Measurements from ENCODE around the gene CREBBP. TPM values are rescaled to one million over a fixed set of nuclear protein-coding genes. Genes with fewer than 3 reads are reported as not detected.

Gene CREBBP
- total RNA-seq, 2 experiments from 2014 or later: 145 to 152 TPM

DNA sequence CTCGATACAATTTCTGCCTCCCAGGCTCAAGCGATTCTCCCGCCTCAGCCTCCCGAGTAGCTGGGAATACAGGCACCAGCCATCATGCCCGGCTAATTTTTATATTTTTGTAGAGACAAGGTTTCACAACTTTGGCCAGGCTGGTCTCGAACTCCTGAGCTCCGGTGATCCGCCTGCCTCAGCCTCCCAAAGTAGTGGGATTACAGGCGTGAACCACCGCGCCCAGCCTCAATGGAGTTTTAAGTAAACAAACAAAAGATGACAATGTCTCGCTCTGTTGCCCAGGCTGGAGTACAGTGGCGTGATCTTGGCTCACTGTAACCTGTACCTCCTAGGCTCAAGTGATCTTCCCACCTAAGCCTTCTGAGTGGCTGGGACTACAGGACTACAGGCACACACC is 110.6 kb downstream of the CREBBP start:
- no peak for ATAC-seq (ENCODE audit: poor library complexity)
- H3K36me3 Mint-ChIP-seq (ENCODE audit: low read depth): peaks cover 94% of the 10 kb centered on the region
- no peak for DNase-seq
- no peak overlapping the region for H3K27ac Mint-ChIP-seq
- intact Hi-C loops (cut with DNase I, micrococcal nuclease): no loop called here
- Histone ChIP-seq H3K9me3 (ENCODE audit: control insufficient read depth in 1 of 2, insufficient read depth in 1 of 2, low read length in 2 of 2) (no peaks in the 10 kb centered on the region), H3K4me3 (ENCODE audit: low read length) (no peak overlapping the region), H3K27me3 (ENCODE audit: control insufficient read depth in 1 of 2, insufficient read depth in 2 of 2, low read length in 2 of 2) (no peaks in the 10 kb centered on the region), H3K4me1 (ENCODE audit: insufficient read depth, low read length) (no peaks in the 10 kb centered on the region), H3K27ac (ENCODE audit: low read depth in 1 of 2, low read length in 2 of 2) (no peak overlapping the region), H3K36me3 (ENCODE audit: insufficient read depth, low read length) (peaks cover 93% of the 10 kb centered on the region)
- no peaks in the 10 kb centered on the region for H3K4me1 Mint-ChIP-seq (ENCODE audit: low read depth)
- H3K27me3 Mint-ChIP-seq: no peaks in the 10 kb centered on the region
- CTCF ChIA-PET: no interaction called here
- POLR2A ChIA-PET: no interaction called here
- TF ChIP-seq, protein P1, sequence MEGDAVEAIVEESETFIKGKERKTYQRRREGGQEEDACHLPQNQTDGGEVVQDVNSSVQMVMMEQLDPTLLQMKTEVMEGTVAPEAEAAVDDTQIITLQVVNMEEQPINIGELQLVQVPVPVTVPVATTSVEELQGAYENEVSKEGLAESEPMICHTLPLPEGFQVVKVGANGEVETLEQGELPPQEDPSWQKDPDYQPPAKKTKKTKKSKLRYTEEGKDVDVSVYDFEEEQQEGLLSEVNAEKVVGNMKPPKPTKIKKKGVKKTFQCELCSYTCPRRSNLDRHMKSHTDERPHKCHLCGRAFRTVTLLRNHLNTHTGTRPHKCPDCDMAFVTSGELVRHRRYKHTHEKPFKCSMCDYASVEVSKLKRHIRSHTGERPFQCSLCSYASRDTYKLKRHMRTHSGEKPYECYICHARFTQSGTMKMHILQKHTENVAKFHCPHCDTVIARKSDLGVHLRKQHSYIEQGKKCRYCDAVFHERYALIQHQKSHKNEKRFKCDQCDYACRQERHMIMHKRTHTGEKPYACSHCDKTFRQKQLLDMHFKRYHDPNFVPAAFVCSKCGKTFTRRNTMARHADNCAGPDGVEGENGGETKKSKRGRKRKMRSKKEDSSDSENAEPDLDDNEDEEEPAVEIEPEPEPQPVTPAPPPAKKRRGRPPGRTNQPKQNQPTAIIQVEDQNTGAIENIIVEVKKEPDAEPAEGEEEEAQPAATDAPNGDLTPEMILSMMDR (IDR thresholded peaks at IDR 0.05): no peak
- H3K4me3 Mint-ChIP-seq: no peak overlapping the region
- H3K9me3 Mint-ChIP-seq: no peaks in the 10 kb centered on the region

- Histone ChIP-seq H3K9me3 (ENCODE audit: control insufficient read depth in 1 of 2, insufficient read depth in 1 of 2, low read length in 2 of 2) (no peaks in the 10 kb centered on the region), H3K27me3 (ENCODE audit: control insufficient read depth in 1 of 2, insufficient read depth in 2 of 2, low read length in 2 of 2) (no peaks in the 10 kb centered on the region), H3K36me3 (ENCODE audit: insufficient read depth, low read length) (peaks cover 93% of the 10 kb centered on the region), H3K27ac (ENCODE audit: low read depth in 1 of 2, low read length in 2 of 2) (no peak overlapping the region), H3K4me1 (ENCODE audit: insufficient read depth, low read length) (no peaks in the 10 kb centered on the region), H3K4me3 (ENCODE audit: low read length) (no peak overlapping the region)
- no peaks in the 10 kb centered on the region for H3K9me3 Mint-ChIP-seq
- H3K4me1 Mint-ChIP-seq (ENCODE audit: low read depth): no peaks in the 10 kb centered on the region
- H3K36me3 Mint-ChIP-seq (ENCODE audit: low read depth): peaks cover 92% of the 10 kb centered on the region
- no peaks in the 10 kb centered on the region for H3K27me3 Mint-ChIP-seq
- POLR2A ChIA-PET: no interaction called here
- DNase-seq (peak in 1 of 14 experiments; percentile 8), ATAC-seq (ENCODE audit: poor library complexity) (no peak)
- no peak overlapping the region for H3K27ac Mint-ChIP-seq
- TF ChIP-seq, protein P1 (IDR thresholded peaks at IDR 0.05): no peak
- intact Hi-C loops (cut with DNase I, micrococcal nuclease): no loop called here
- no peak overlapping the region for H3K4me3 Mint-ChIP-seq
- CTCF ChIA-PET: no interaction called here
Observed at GRCh38 chr16:3769013-3769412, 111.5 kb downstream of the CREBBP start.

- H3K27me3 Mint-ChIP-seq: no peaks in the 10 kb centered on the region
Observed at GRCh38 chr16:3767333-3767986, 113.1 kb downstream of the CREBBP start.

More at GRCh38 chr16:3767333-3767986, 113.1 kb downstream of the CREBBP start:
- Mint-ChIP-seq H3K4me1 (ENCODE audit: low read depth) (no peaks in the 10 kb centered on the region), H3K36me3 (ENCODE audit: low read depth) (peaks cover 90% of the 10 kb centered on the region), H3K27ac (no peak overlapping the region), H3K4me3 (no peak overlapping the region), H3K9me3 (no peaks in the 10 kb centered on the region)
- Histone ChIP-seq H3K27me3 (ENCODE audit: control insufficient read depth in 1 of 2, insufficient read depth in 2 of 2, low read length in 2 of 2) (no peaks in the 10 kb centered on the region), H3K9me3 (ENCODE audit: control insufficient read depth in 1 of 2, insufficient read depth in 1 of 2, low read length in 2 of 2) (no peaks in the 10 kb centered on the region), H3K27ac (ENCODE audit: low read depth in 1 of 2, low read length in 2 of 2) (no peak overlapping the region), H3K36me3 (ENCODE audit: insufficient read depth, low read length) (peaks cover 83% of the 10 kb centered on the region), H3K4me3 (ENCODE audit: low read length) (no peak overlapping the region), H3K4me1 (ENCODE audit: insufficient read depth, low read length) (no peaks in the 10 kb centered on the region)
- ChIA-PET CTCF (no interaction called here), POLR2A (no interaction called here)
- DNase-seq (peak in 1 of 14 experiments; percentile 20), ATAC-seq (ENCODE audit: poor library complexity) (no peak)
- intact Hi-C loops (cut with DNase I, micrococcal nuclease): no loop called here
- TF ChIP-seq, protein P1 (IDR thresholded peaks at IDR 0.05): no peak

All from CD4-positive, alpha-beta T cell (primary cell).